ENCODE measurements around the gene RASD1. TPM values are rescaled to one million over a fixed set of nuclear protein-coding genes. Genes with fewer than 3 reads are reported as not detected.

RASD1 gene
- total and polyA plus RNA-seq, 5 donors from 2014 or later, result 0.12 to 0.72 (median 0.26) TPM; not detected in 2

GRCh38 chr17:17446666-17447155 lies 49.5 kb downstream of the RASD1 start:
- Histone ChIP-seq H3K36me3 (ENCODE audit: control insufficient read depth, insufficient read depth, low read length) (no peaks in the 10 kb centered on the region), H3K9me3 (ENCODE audit: control insufficient read depth in 2 of 2, low read length in 2 of 2) (no peaks in the 10 kb centered on the region), H3K4me3 (ENCODE audit: low read depth, low read length) (no peak overlapping the region), H3K4me1 (ENCODE audit: control insufficient read depth, insufficient read depth, low read length, poor library complexity, severe bottlenecking) (no peaks in the 10 kb centered on the region), H3K27me3 (ENCODE audit: control insufficient read depth, insufficient read depth, low read length) (no peaks in the 10 kb centered on the region), H3K27ac (ENCODE audit: insufficient read depth, low read length, poor library complexity, severe bottlenecking) (no peak overlapping the region)
- H3K27ac Mint-ChIP-seq, result no peak overlapping the region
- no peaks in the 10 kb centered on the region for H3K36me3 Mint-ChIP-seq
- peaks cover 10% of the 10 kb centered on the region for H3K27me3 Mint-ChIP-seq
- H3K4me3 Mint-ChIP-seq, result no peak overlapping the region
- H3K9me3 Mint-ChIP-seq, result peaks cover 0 to 2% (median 0%) of the 10 kb centered on the region in 7 donors
- no peak for DNase-seq
- H3K4me1 Mint-ChIP-seq, result no peaks in the 10 kb centered on the region
- no peak for ATAC-seq (ENCODE audit: low read depth in 2 of 2)

DNA sequence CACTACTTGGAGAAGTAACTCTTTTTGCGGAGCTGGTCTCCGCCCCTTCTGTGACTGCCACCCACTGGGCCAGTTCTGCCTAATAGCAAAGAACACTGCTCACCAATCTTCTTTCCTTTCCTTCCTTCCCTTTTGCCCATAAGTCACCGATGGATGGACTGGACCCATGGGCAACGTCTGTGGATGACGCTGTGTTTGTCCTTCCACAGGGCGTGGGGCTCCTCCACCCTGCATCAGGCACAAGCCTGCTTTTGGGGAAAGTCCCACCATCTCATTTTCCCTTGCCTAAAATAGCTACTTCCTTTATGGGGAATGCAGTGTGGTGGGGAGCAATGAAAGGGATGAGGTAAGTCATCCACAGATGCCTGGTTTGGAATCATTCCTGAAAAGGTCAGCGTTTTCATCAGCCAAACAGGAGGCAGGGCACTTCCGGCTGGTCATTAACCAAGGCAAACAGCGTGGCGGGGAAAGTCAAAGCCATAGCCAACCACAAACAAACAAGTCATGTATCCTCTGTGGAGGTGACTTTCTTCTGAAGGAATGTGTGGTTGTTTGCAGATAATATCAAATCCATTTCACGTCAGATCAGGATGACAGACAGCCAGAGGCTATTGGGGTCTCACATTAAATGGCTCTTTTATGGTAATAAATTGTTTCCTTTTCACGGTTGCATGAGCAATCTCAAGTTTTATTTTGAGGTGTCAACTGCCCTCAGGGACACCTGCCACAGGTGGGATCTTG lies 50.1 kb downstream of the RASD1 start:
- H3K27ac ChIP-seq (ENCODE audit: insufficient read depth, low read length, poor library complexity, severe bottlenecking), result no peak overlapping the region
- no peak overlapping the region for H3K4me3 ChIP-seq (ENCODE audit: low read depth, low read length)
- no peaks in the 10 kb centered on the region for H3K9me3 ChIP-seq (ENCODE audit: control insufficient read depth in 2 of 2, low read length in 2 of 2)
- DNase-seq (no peak), ATAC-seq (ENCODE audit: low read depth in 2 of 2) (no peak)
- Mint-ChIP-seq H3K9me3 (peaks cover 0 to 2% (median 0%) of the 10 kb centered on the region in 7 donors), H3K27me3 (peaks cover 10% of the 10 kb centered on the region), H3K36me3 (no peaks in the 10 kb centered on the region), H3K27ac (no peak overlapping the region), H3K4me3 (no peak overlapping the region), H3K4me1 (no peaks in the 10 kb centered on the region)
- no peaks in the 10 kb centered on the region for H3K36me3 ChIP-seq (ENCODE audit: control insufficient read depth, insufficient read depth, low read length)
- no peaks in the 10 kb centered on the region for H3K4me1 ChIP-seq (ENCODE audit: control insufficient read depth, insufficient read depth, low read length, poor library complexity, severe bottlenecking)
- H3K27me3 ChIP-seq (ENCODE audit: control insufficient read depth, insufficient read depth, low read length), result no peaks in the 10 kb centered on the region

- Histone ChIP-seq H3K4me3 (ENCODE audit: low read depth, low read length) (no peak overlapping the region), H3K4me1 (ENCODE audit: control insufficient read depth, insufficient read depth, low read length, poor library complexity, severe bottlenecking) (no peaks in the 10 kb centered on the region), H3K9me3 (ENCODE audit: control insufficient read depth in 2 of 2, low read length in 2 of 2) (no peaks in the 10 kb centered on the region), H3K36me3 (ENCODE audit: control insufficient read depth, insufficient read depth, low read length) (no peaks in the 10 kb centered on the region), H3K27me3 (ENCODE audit: control insufficient read depth, insufficient read depth, low read length) (no peaks in the 10 kb centered on the region), H3K27ac (ENCODE audit: insufficient read depth, low read length, poor library complexity, severe bottlenecking) (no peak overlapping the region)
- no peaks in the 10 kb centered on the region for H3K36me3 Mint-ChIP-seq
- H3K4me3 Mint-ChIP-seq, result no peak overlapping the region
- peaks cover 0 to 2% (median 0%) of the 10 kb centered on the region in 7 donors for H3K9me3 Mint-ChIP-seq
- no peaks in the 10 kb centered on the region for H3K4me1 Mint-ChIP-seq
- ATAC-seq (ENCODE audit: low read depth in 2 of 2) (no peak), DNase-seq (no peak)
- peaks cover 10% of the 10 kb centered on the region for H3K27me3 Mint-ChIP-seq
- no peak overlapping the region for H3K27ac Mint-ChIP-seq
Observed at GRCh38 chr17:17445296-17445924, 50.8 kb downstream of the RASD1 start.

Other genes with a start within 250 kb of the RASD1 start
- 92.1 TPM for gene COPS3, start 215.1 kb downstream of the RASD1 start, total RNA-seq
- gene COPS3, start 215.1 kb downstream of the RASD1 start, polyA plus RNA-seq, result 100 to 1,000 TPM in 2 of 4 donors, 10 to 100 TPM in 2; 98.5 to 123 (median 106) TPM
- 3.9 TPM for gene NT5M, start 193.0 kb downstream of the RASD1 start, total RNA-seq
- gene NT5M, start 193.0 kb downstream of the RASD1 start, polyA plus RNA-seq, result 1 to 10 TPM in 2 of 4 donors, under 1 TPM in 2; 0.75 to 2.0 (median 1.4) TPM
- gene MED9, start 19.4 kb downstream of the RASD1 start, total RNA-seq, result 21.6 TPM
- gene MED9, start 19.4 kb downstream of the RASD1 start, polyA plus RNA-seq, result 10 to 100 TPM; 13.7 to 16.6 (median 15.9) TPM
- gene PEMT, start 95.3 kb upstream of the RASD1 start, total RNA-seq, result 13.2 TPM
- 10 to 100 TPM; 23.8 to 33.2 (median 29.4) TPM for gene PEMT, start 95.3 kb upstream of the RASD1 start, polyA plus RNA-seq
- gene RAI1, start 185.1 kb upstream of the RASD1 start, total RNA-seq, result 11.4 TPM
- gene RAI1, start 185.1 kb upstream of the RASD1 start, polyA plus RNA-seq, result 1 to 10 TPM in 3 of 4 donors, under 1 TPM in 1; 0.80 to 1.2 (median 1.1) TPM

Measured in CD4-positive, CD25-positive, alpha-beta regulatory T cell (primary cell).